SK-N-SH (cell line): ENCODE measurements around the gene PGAP2. TPM values are rescaled to one million over a fixed set of nuclear protein-coding genes. Genes with fewer than 3 reads are reported as not detected.

Source experiments
- CTCF ChIA-PET: fragments of 300-600, 350-600 bp; formaldehyde crosslinking; extraction: SDS; loops from one replicate; lab custom pipeline; 2021; lab: Yijun Ruan, JAX
- POLR2A ChIA-PET: fragments of 350-600 bp; sonication (Branson Sonifier 250); formaldehyde crosslinking; extraction: SDS; loops from one replicate; lab custom pipeline; 2020; ENCODE audit warnings: antibody characterized with exemption, inconsistent platforms; lab: Yijun Ruan, JAX
- DNase-seq: peaks from one replicate; pipeline ENCODE4 v3.0.0; 2012
- H2AFZ ChIP-seq: fragments of 200-600 bp; sonication (generic); 2 replicates; pipeline ENCODE4 v1.8.1; 2016; ENCODE audit warnings: antibody characterized with exemption, mild to moderate bottlenecking, low read depth
- H3F3A ChIP-seq: fragments of 200-600 bp; sonication (generic); replicated peaks from 2 replicates; pipeline ENCODE3; 2016; ENCODE audit warnings: antibody characterized with exemption, mild to moderate bottlenecking; ENCODE audit not compliant: insufficient read depth
- H3K27ac ChIP-seq, 2 experiments: fragments of 200-500 bp in 1 of 2; fragments of 200-600 bp in 1 of 2; sonication (Bioruptor generic) in 1 of 2; sonication (generic), shearing (Covaris generic) in 1 of 2; 2 replicates each; pipeline versions ENCODE4 v1.5.1 to v1.6.1; 2014 to 2016; ENCODE audit warnings: low read depth in 2 of 2, inconsistent platforms in 1 of 2, low read length in 1 of 2, mild to moderate bottlenecking in 1 of 2, mixed read lengths in 1 of 2
- H3K27me3 ChIP-seq: fragments of 200-600 bp; sonication (generic), shearing (Covaris generic); 2 replicates; pipeline ENCODE4 v1.6.1; 2016; ENCODE audit warnings: mixed run types; ENCODE audit not compliant: insufficient read depth
- H3K36me3 ChIP-seq, 2 experiments: fragments of 200-500 bp in 1 of 2; fragments of 200-600 bp in 1 of 2; sonication (Bioruptor generic) in 1 of 2; sonication (generic) in 1 of 2; replicated peaks in 1 of 2; 2 replicates each; pipeline versions ENCODE3 to v1.5.1; 2014 to 2016; ENCODE audit warnings: low read length in 1 of 2, mild to moderate bottlenecking in 1 of 2; ENCODE audit not compliant: insufficient read depth in 2 of 2, control insufficient read depth in 1 of 2
- H3K4me1 ChIP-seq, 2 experiments: fragments of 200-500 bp in 1 of 2; fragments of 200-600 bp in 1 of 2; sonication (Bioruptor generic) in 1 of 2; sonication (generic), shearing (Covaris generic) in 1 of 2; 2 replicates each; pipeline versions ENCODE4 v1.5.1 to v1.6.1; 2014 to 2016; ENCODE audit warnings: low read depth in 1 of 2, low read length in 1 of 2, mixed run types in 1 of 2; ENCODE audit not compliant: insufficient read depth in 2 of 2, control insufficient read depth in 1 of 2
- H3K4me2 ChIP-seq: fragments of 200-600 bp; sonication (generic), shearing (Covaris generic); 2 replicates; pipeline ENCODE4 v1.6.1; 2017; ENCODE audit warnings: mixed run types
- H3K4me3 ChIP-seq, 2 experiments: fragments of 200-500 bp in 1 of 2; fragments of 200-600 bp in 1 of 2; sonication (Bioruptor generic) in 1 of 2; sonication (generic), shearing (Covaris generic) in 1 of 2; 2 replicates each; pipeline versions ENCODE4 v1.5.1 to v1.8.1; 2014 to 2016; ENCODE audit warnings: low read depth in 2 of 2, inconsistent platforms in 1 of 2, low read length in 1 of 2, mild to moderate bottlenecking in 1 of 2, mixed read lengths in 1 of 2, moderate library complexity in 1 of 2
- H3K79me2 ChIP-seq: fragments of 200-600 bp; sonication (generic); 2 replicates; pipeline ENCODE4 v1.8.1; 2017; ENCODE audit warnings: mild to moderate bottlenecking; ENCODE audit not compliant: insufficient read depth
- H3K9ac ChIP-seq: fragments of 200-600 bp; sonication (generic); 2 replicates; pipeline ENCODE4 v1.6.1; 2017; ENCODE audit warnings: mixed run types
- H3K9me2 ChIP-seq: fragments of 200-600 bp; sonication (generic); 2 replicates; pipeline ENCODE4 v1.6.1; 2017; ENCODE audit warnings: mixed run types
- H3K9me3 ChIP-seq: fragments of 200-600 bp; sonication (generic); 2 replicates; pipeline ENCODE4 v1.6.1; 2017; ENCODE audit warnings: mixed run types, mild to moderate bottlenecking, moderate library complexity
- H4K20me1 ChIP-seq: fragments of 200-600 bp; sonication (generic); 2 replicates; pipeline ENCODE4 v1.6.1; 2017; ENCODE audit warnings: mild to moderate bottlenecking, mixed run types; ENCODE audit not compliant: insufficient read depth
- ELF1 ChIP-seq: IDR thresholded peaks from 2 replicates; pipeline ENCODE4 v1.4.0; 2012
- EP300 ChIP-seq, 2 experiments: IDR thresholded peaks; 2 replicates each; pipeline versions ENCODE4 v1.4.0 to v1.6.1; 2012; ENCODE audit warnings: borderline replicate concordance in 1 of 2, low read depth in 1 of 2, low read length in 1 of 2
- EZH2phosphoT487 ChIP-seq: fragments of 200-600 bp; sonication (generic); IDR thresholded peaks from 2 replicates; pipeline ENCODE4 v1.6.1; 2017; ENCODE audit warnings: low read depth, mixed run types, mild to moderate bottlenecking, antibody characterized with exemption, moderate library complexity, borderline replicate concordance
- FOSL2 ChIP-seq: IDR thresholded peaks from 2 replicates; pipeline ENCODE4 v1.4.0; 2012; ENCODE audit warnings: low read depth, mild to moderate bottlenecking, moderate library complexity, borderline replicate concordance
- FOXJ3 ChIP-seq: sonication (generic); formaldehyde crosslinking; IDR thresholded peaks from 2 replicates; pipeline ENCODE4 v1.5.1; 2020; ENCODE audit warnings: mild to moderate bottlenecking, missing genetic modification reagents
- FOXM1 ChIP-seq: IDR thresholded peaks from 2 replicates; pipeline ENCODE4 v1.4.0; 2012; ENCODE audit warnings: low read depth, mild to moderate bottlenecking
- JUND ChIP-seq: IDR thresholded peaks from 2 replicates; pipeline ENCODE4 v1.4.0; 2012
- MEF2A ChIP-seq: IDR thresholded peaks from 2 replicates; pipeline ENCODE4 v1.4.0; 2012; ENCODE audit warnings: low read depth, borderline replicate concordance
- NRF1 ChIP-seq: IDR thresholded peaks from 2 replicates; pipeline ENCODE4 v1.6.1; 2012; ENCODE audit warnings: low read depth, mild to moderate bottlenecking, low read length
- POLR2AphosphoS5 ChIP-seq: IDR thresholded peaks from 2 replicates; pipeline ENCODE4 v1.6.1; 2012; ENCODE audit warnings: low read depth, low read length
- RAD21 ChIP-seq: IDR thresholded peaks from 2 replicates; pipeline ENCODE4 v1.6.1; 2012; ENCODE audit warnings: mild to moderate bottlenecking, low read length
- RCOR1 ChIP-seq: fragments of 150-350 bp; IDR thresholded peaks from 2 replicates; pipeline ENCODE4 v1.6.1; 2017; ENCODE audit warnings: antibody characterized with exemption, low read length
- RFX5 ChIP-seq: IDR thresholded peaks from 2 replicates; pipeline ENCODE4 v1.6.1; 2012; ENCODE audit warnings: mild to moderate bottlenecking, improper control_type of control experiment, low read length
- RXRA ChIP-seq: IDR thresholded peaks from 2 replicates; pipeline ENCODE4 v1.4.0; 2012; ENCODE audit warnings: low read depth, mild to moderate bottlenecking, borderline replicate concordance
- SIN3A ChIP-seq: IDR thresholded peaks from 2 replicates; pipeline ENCODE4 v1.6.1; 2012; ENCODE audit warnings: low read depth, mild to moderate bottlenecking, low read length, moderate library complexity, borderline replicate concordance
- SMC3 ChIP-seq: IDR thresholded peaks from 2 replicates; pipeline ENCODE4 v1.6.1; 2012; ENCODE audit warnings: low read depth, low read length, improper control_type of control experiment
- TAF1 ChIP-seq: IDR thresholded peaks from 2 replicates; pipeline ENCODE4 v1.6.1; 2012; ENCODE audit warnings: low read depth, mild to moderate bottlenecking, low read length, moderate library complexity, borderline replicate concordance
- TCF12 ChIP-seq: IDR thresholded peaks from 2 replicates; pipeline ENCODE4 v1.4.0; 2012
- WGBS: methylation state at CpG from one replicate; pipeline ENCODE4 v1.1.6; 2017; ENCODE audit warnings: low lambda C conversion rate; 5-methylcytosine and 5-hydroxymethylcytosine counted together
- polyA plus RNA-seq, 3 experiments: library from polyadenylated mRNA; depleted of rRNA; stranded (reverse); fragments of >200 nt; gene quantifications; 2 replicates each; pipeline ENCODE4 v1.2.3, GENCODE V29; 2012
- TF ChIP-seq, protein P1 (sequence below): IDR thresholded peaks from 2 replicates; pipeline ENCODE4 v1.4.0; 2012; ENCODE audit warnings: low read depth
- TF ChIP-seq, protein P2 (sequence below): IDR thresholded peaks from 2 replicates; pipeline ENCODE4 v1.4.0; 2012; ENCODE audit warnings: low read depth, borderline replicate concordance
- TF ChIP-seq, protein P3 (sequence below): IDR thresholded peaks from 2 replicates; pipeline ENCODE4; 2012

The PGAP2 gene
- polyA plus RNA-seq, 1 of the 3 experiments (the other 2 are of a cell fraction): 41.3 TPM

DNA sequence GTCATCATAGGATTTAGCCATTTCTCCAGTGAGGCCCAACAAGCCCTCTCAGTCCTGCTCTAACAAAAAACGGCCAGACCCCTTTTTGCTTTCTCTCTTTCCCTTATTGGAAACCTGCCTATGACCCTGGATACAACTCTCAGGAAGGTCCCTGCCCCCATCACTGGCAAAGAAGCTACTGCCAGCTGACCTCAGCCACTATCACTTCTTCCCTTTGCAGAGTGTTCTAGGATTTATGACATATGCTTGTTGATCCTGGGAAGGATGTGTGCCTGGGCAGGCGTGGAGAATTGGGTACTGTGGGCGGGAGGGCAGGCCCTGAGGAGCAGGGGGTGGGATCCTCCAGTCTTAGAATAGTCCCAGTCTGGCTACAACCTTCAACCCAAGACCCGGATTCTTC lies 7.5 kb downstream of the PGAP2 start:
- H3K9me2 ChIP-seq: no peaks in the 10 kb centered on the region
- no peaks in the 10 kb centered on the region for H3K27me3 ChIP-seq
- H3K27ac ChIP-seq: no peak overlapping the region
- DNase-seq: no peak
- POLR2A ChIA-PET: no interaction called here
- no peak overlapping the region for H3K4me3 ChIP-seq
- no peaks in the 10 kb centered on the region for H3K9me3 ChIP-seq
- no peak overlapping the region for H2AFZ ChIP-seq
- H4K20me1 ChIP-seq: no peaks in the 10 kb centered on the region
- TF ChIP-seq, protein P1, sequence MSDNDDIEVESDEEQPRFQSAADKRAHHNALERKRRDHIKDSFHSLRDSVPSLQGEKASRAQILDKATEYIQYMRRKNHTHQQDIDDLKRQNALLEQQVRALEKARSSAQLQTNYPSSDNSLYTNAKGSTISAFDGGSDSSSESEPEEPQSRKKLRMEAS: no peak
- TF ChIP-seq RCOR1 (no peak), SIN3A (no peak), POLR2AphosphoS5 (no peak), EP300 (IDR thresholded peaks at IDR 0.05; ENCODE audit: borderline replicate concordance in 1 of 2, low read depth in 1 of 2, low read length in 1 of 2) (no peak), EZH2phosphoT487 (no peak), RAD21 (no peak), RFX5 (no peak), MEF2A (no peak), FOSL2 (no peak), TCF12 (no peak), JUND (no peak), FOXJ3 (no peak)
- TF ChIP-seq, protein P2, sequence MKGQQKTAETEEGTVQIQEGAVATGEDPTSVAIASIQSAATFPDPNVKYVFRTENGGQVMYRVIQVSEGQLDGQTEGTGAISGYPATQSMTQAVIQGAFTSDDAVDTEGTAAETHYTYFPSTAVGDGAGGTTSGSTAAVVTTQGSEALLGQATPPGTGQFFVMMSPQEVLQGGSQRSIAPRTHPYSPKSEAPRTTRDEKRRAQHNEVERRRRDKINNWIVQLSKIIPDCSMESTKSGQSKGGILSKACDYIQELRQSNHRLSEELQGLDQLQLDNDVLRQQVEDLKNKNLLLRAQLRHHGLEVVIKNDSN: no peak
- TF ChIP-seq, protein P3, sequence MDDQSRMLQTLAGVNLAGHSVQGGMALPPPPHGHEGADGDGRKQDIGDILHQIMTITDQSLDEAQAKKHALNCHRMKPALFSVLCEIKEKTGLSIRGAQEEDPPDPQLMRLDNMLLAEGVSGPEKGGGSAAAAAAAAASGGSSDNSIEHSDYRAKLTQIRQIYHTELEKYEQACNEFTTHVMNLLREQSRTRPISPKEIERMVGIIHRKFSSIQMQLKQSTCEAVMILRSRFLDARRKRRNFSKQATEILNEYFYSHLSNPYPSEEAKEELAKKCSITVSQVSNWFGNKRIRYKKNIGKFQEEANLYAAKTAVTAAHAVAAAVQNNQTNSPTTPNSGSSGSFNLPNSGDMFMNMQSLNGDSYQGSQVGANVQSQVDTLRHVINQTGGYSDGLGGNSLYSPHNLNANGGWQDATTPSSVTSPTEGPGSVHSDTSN: no peak
- no peak overlapping the region for H3K9ac ChIP-seq
- CTCF ChIA-PET: interaction anchor here (1.7 kb wide), 1 partner anchor 8 kb away, joined by 9 read pairs; the partner anchor contains the start of gene PGAP2
- H3K79me2 ChIP-seq: no peaks in the 10 kb centered on the region
- H3K4me1 ChIP-seq: no peaks in the 10 kb centered on the region
- H3K4me2 ChIP-seq: no peak overlapping the region
- no peaks in the 10 kb centered on the region for H3K36me3 ChIP-seq
- no peaks in the 10 kb centered on the region for H3F3A ChIP-seq
- 92% methylated on average over 4 of the region's 4 CpGs for WGBS

DNA sequence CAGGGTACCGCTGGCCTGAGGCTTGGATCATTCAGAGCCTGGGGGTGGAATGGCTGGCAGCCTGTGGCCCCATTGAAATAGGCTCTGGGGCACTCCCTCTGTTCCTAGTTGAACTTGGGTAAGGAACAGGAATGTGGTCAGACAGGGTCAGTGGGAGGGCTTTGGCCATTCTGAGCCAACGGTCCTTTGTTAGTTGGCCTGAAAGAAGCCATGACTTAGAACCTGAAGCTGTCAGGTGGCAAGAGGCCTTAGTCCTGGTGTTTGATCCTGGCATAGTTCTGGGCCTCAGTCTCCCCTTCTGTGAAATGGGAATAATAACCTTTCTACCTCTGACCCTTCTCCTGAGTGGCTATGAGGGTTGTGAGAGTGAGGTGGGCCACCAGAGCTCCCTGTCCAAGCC lies 8.3 kb downstream of the PGAP2 start:
- Histone ChIP-seq H3K9me3 (no peaks in the 10 kb centered on the region), H3K27me3 (no peaks in the 10 kb centered on the region), H3K4me1 (no peaks in the 10 kb centered on the region), H3K9me2 (no peaks in the 10 kb centered on the region), H3F3A (no peaks in the 10 kb centered on the region), H3K4me2 (no peak overlapping the region), H3K79me2 (no peaks in the 10 kb centered on the region), H3K4me3 (no peak overlapping the region), H3K36me3 (no peaks in the 10 kb centered on the region), H3K9ac (no peak overlapping the region), H4K20me1 (no peaks in the 10 kb centered on the region), H3K27ac (no peak overlapping the region), H2AFZ (no peak overlapping the region)
- no peak for DNase-seq
- TF ChIP-seq RXRA (no peak), TAF1 (no peak), NRF1 (no peak), FOXM1 (no peak), POLR2AphosphoS5 (no peak), ELF1 (no peak), SMC3 (no peak), JUND (no peak)
- ChIA-PET POLR2A (no interaction called here), CTCF (interaction anchor here (1.5 to 2.7 kb wide), 3 partner anchors 8 to 33 kb away, joined by 5 to 10 read pairs (median 9); partner anchors contain the start of genes PGAP2 and RHOG)
- WGBS: 100% methylated on average over 2 of the region's 2 CpGs
